Neural crest cell (in vitro differentiated cells): ENCODE measurements around the gene MAPK13. TPM values are rescaled to one million over a fixed set of nuclear protein-coding genes. Genes with fewer than 3 reads are reported as not detected.

Experiments used
- DNase-seq: peaks from one replicate; pipeline ENCODE4 v3.0.0; 2021; ENCODE audit warnings: low read depth, mixed read lengths, low spot score
- H3K27ac Mint-ChIP-seq: one replicate; pipeline ENCODE4 v1.8.0; 2021; ENCODE audit warnings: mild to moderate bottlenecking, mixed read lengths; ENCODE audit not compliant: unreplicated experiment
- H3K27me3 Mint-ChIP-seq: 2 replicates; pipeline ENCODE4 v1.8.0; 2021; ENCODE audit warnings: low read depth, mild to moderate bottlenecking, mixed read lengths
- H3K36me3 Mint-ChIP-seq: 2 replicates; pipeline ENCODE4 v1.8.0; 2021; ENCODE audit warnings: low read depth, mild to moderate bottlenecking, mixed read lengths
- H3K4me1 Mint-ChIP-seq: 2 replicates; pipeline ENCODE4 v1.8.0; 2021; ENCODE audit warnings: mixed read lengths
- H3K4me3 Mint-ChIP-seq: one replicate; pipeline ENCODE4 v1.8.0; 2021; ENCODE audit warnings: mild to moderate bottlenecking, mixed read lengths
- H3K9me3 Mint-ChIP-seq: 2 replicates; pipeline ENCODE4 v1.8.0; 2021; ENCODE audit warnings: mixed read lengths
- total RNA-seq: library from RNA; stranded (reverse); gene quantifications from 2 replicates; pipeline ENCODE4 v1.2.1, GENCODE V29; 2021
- TF ChIP-seq, protein P1 (sequence below): fragments of 200-600 bp; sonication (generic); conservative IDR thresholded peaks from 2 replicates; pipeline ENCODE4 v1.5.0; 2021; ENCODE audit warnings: antibody characterized with exemption, mild to moderate bottlenecking

MAPK13 gene
- total RNA-seq, 1 donor from 2014 or later, result 2.0 TPM

GRCh38 chr6:36099869-36100483, 30.3 kb upstream of the MAPK13 start:
- Mint-ChIP-seq H3K27ac (no peak overlapping the region), H3K4me1 (peaks cover 4% of the 10 kb centered on the region), H3K4me3 (no peak overlapping the region), H3K9me3 (no peaks in the 10 kb centered on the region), H3K27me3 (no peaks in the 10 kb centered on the region), H3K36me3 (peaks cover 14% of the 10 kb centered on the region)
- DNase-seq, result no peak
- TF ChIP-seq, protein P1, sequence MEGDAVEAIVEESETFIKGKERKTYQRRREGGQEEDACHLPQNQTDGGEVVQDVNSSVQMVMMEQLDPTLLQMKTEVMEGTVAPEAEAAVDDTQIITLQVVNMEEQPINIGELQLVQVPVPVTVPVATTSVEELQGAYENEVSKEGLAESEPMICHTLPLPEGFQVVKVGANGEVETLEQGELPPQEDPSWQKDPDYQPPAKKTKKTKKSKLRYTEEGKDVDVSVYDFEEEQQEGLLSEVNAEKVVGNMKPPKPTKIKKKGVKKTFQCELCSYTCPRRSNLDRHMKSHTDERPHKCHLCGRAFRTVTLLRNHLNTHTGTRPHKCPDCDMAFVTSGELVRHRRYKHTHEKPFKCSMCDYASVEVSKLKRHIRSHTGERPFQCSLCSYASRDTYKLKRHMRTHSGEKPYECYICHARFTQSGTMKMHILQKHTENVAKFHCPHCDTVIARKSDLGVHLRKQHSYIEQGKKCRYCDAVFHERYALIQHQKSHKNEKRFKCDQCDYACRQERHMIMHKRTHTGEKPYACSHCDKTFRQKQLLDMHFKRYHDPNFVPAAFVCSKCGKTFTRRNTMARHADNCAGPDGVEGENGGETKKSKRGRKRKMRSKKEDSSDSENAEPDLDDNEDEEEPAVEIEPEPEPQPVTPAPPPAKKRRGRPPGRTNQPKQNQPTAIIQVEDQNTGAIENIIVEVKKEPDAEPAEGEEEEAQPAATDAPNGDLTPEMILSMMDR, result no peak

GRCh38 chr6:36101691-36102090, 28.6 kb upstream of the MAPK13 start:
- H3K27ac Mint-ChIP-seq, result no peak overlapping the region
- peaks cover 14% of the 10 kb centered on the region for H3K36me3 Mint-ChIP-seq
- no peaks in the 10 kb centered on the region for H3K9me3 Mint-ChIP-seq
- no peaks in the 10 kb centered on the region for H3K27me3 Mint-ChIP-seq
- H3K4me1 Mint-ChIP-seq, result no peaks in the 10 kb centered on the region
- H3K4me3 Mint-ChIP-seq, result no peak overlapping the region
- no peak for DNase-seq
- TF ChIP-seq, protein P1, result no peak

DNA sequence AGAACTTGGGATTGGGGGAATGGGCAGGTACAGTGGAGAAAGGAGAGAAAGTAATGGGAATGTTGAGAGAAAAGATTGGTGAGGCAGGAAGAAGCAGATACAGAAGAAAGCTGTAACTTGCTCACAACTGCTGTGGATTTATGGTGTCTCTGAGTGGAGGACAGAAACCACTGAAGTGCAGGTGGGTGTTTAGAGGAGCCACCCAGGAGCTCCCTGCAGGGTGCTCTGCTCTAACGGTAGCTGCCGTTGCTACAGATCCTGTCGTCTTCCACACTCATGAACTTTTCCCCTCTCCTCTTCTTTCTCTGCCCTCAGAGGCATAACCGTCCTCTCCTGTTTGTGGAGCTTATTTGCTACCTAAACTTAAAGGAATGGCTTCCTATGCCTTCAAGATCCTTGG, 27.5 kb upstream of the MAPK13 start:
- H3K9me3 Mint-ChIP-seq, result no peaks in the 10 kb centered on the region
- no peak overlapping the region for H3K4me3 Mint-ChIP-seq
- peaks cover 17% of the 10 kb centered on the region for H3K36me3 Mint-ChIP-seq
- no peak overlapping the region for H3K27ac Mint-ChIP-seq
- no peaks in the 10 kb centered on the region for H3K4me1 Mint-ChIP-seq
- TF ChIP-seq, protein P1, result no peak
- no peaks in the 10 kb centered on the region for H3K27me3 Mint-ChIP-seq
- no peak for DNase-seq

DNA sequence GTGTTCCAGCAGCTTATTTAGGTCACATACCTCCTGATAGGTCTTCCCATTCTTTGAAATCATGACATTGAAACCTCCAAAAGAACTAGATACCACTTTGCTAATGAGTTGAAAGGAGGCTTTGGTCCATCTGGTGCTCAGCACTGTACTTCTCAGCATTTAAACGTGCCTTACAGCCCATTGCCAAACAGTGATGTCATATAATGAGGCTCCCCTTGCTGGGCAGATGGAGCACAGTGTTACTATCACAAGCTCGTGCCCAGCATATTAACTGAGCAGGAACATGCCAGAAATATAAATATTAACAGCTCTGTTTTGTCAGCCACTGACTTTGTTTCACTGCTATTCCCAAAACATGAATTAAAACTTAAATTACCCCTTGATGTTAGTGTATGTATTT, 25.5 kb upstream of the MAPK13 start:
- no peak overlapping the region for H3K4me3 Mint-ChIP-seq
- no peaks in the 10 kb centered on the region for H3K27me3 Mint-ChIP-seq

GRCh38 chr6:36109092-36109491, 21.2 kb upstream of the MAPK13 start:
- Mint-ChIP-seq H3K36me3 (peaks cover 7% of the 10 kb centered on the region), H3K4me1 (no peaks in the 10 kb centered on the region), H3K27me3 (no peaks in the 10 kb centered on the region), H3K9me3 (no peaks in the 10 kb centered on the region), H3K27ac (peak overlapping the region; percentile 90), H3K4me3 (no peak overlapping the region)
- TF ChIP-seq, protein P1, result no peak
- DNase-seq, result no peak

More for the DNA sequence above, 25.5 kb upstream of the MAPK13 start:
- TF ChIP-seq, protein P1, result no peak
- no peak overlapping the region for H3K27ac Mint-ChIP-seq
- H3K4me1 Mint-ChIP-seq, result no peaks in the 10 kb centered on the region
- peaks cover 19% of the 10 kb centered on the region for H3K36me3 Mint-ChIP-seq
- H3K9me3 Mint-ChIP-seq, result no peaks in the 10 kb centered on the region
- DNase-seq, result no peak
